Measurements from ENCODE around the gene PHF19.

The PHF19 gene

GRCh38 chr9:120891884-120892747 lies 15.1 kb upstream of the PHF19 start:
- no peak for FAIRE-seq

GRCh38 chr9:120891245-120891883 lies 14.4 kb upstream of the PHF19 start:
- FAIRE-seq: no peak

DNA sequence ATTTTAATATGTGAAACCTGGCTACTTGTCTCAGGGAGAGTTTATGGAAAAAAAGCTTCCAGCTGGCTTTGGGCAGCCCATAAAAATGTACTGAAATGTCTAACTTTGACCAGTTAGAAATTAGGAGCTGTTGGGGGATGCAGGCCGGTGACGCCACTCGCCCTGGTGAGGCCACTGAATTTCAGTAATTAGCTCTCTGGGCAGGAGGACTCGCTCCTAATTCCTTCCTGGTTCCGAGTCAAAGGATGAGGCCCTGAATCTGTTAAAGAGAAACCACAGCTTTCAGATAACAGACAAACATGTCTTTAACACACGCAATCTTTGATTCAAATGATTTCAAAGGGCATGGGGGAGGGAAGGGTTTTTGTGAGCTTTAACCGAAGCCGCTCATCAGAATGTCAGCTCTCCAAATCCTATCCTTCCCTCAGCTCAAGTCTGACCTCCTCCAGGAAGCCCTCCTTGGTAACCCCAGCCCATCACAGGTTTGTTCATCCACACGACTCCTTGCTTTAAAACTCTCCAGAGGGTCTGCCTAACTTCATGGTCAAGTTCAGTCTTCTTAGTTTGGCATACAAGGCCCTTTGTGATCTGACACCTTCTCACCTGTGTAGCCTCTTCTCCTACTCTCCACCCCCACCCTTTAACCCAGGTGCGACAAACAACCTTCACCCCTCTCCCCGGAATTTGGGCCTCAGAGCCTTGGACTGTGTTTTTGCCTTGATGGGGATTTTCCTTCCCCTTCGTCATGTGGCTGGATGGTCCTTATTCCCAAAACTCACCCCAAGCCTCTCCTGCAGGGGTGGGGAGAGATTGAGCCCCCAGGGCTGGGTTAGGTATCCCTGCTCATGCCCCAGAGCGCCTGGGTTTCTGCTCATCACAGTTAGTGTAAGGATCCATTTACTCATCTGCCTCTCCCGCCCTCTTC lies 13.6 kb upstream of the PHF19 start:
- no peak for FAIRE-seq

DNA sequence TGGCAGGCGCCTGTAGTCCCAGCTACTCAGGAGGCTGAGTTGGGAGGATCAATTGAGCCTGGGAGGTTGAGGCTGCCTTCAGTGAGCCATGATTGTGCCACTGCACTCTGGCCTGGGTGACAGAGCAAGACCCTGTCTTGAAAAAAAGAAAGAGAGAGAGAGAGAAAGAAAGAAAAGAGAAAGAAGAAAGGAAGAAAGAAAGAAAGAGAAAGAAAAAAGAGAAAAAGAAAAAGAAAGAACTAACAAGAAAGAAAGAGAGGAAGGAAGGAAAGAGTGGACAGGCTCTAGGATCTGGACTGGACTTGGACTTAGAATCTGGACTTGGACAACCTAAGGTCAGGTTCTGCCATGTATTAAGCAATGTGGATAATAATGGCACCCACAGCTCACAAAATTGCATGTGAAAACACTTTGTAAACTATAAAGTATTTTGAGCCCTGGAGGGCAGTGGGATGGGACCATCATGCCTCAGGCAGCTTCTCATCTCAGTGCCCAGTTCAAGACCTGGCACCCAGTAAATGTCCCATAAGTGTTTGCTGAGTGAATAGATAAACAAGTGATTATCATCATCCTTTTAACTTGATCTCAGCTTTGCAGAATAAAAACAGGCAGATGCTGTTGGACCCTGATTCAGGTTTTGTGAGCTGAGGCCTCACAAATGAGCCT lies 12.8 kb upstream of the PHF19 start:
- no peak for FAIRE-seq

- no peak for FAIRE-seq
Observed at GRCh38 chr9:120888626-120889025, 11.6 kb upstream of the PHF19 start.

DNA sequence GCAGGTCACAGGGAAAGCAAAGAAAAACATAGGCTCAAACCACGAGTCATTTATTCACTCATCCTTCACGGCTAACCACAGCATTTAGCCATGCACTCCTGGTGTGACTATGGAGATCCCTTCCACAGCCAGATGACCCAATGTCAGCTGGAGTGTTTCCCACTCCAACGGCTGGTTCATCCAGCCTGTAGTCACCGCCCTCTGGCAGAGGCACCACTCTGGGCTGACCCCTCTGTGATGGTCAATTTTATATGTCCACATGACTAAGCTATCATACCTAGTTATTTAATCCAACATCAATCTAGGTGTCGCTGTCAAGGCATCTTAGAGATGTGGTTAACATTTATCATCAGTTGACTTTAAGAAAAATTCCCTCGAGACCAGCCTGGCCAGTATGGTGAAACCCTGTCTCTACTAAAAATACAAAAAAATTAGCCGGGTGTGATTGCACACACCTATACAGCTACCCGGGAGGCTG lies 9.5 kb upstream of the PHF19 start:
- FAIRE-seq: no peak

DNA sequence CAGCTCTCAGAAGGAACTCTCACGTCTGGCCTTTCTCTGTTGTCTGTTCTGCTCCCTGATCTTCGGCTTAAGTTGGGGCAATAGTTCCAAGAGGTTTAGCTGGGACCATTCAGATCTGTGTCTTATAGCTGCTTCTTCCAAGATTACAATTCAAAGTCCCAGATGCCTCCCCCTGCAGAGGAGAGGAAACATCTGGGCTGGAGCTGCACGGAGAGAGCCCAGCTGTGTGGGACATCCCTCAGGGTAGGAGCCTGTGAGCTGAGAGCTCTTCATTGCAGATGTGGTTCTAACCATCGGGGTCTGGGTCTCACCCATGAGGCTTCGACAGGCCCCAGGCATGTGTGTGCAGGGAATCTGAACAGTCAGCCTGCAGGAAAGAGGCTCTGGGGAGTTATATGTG lies 9.0 kb upstream of the PHF19 start:
- no peak for FAIRE-seq

- FAIRE-seq: no peak
Observed at GRCh38 chr9:120885457-120885856, 8.5 kb upstream of the PHF19 start.

GRCh38 chr9:120883608-120883996 lies 6.6 kb upstream of the PHF19 start:
- FAIRE-seq: no peak

DNA sequence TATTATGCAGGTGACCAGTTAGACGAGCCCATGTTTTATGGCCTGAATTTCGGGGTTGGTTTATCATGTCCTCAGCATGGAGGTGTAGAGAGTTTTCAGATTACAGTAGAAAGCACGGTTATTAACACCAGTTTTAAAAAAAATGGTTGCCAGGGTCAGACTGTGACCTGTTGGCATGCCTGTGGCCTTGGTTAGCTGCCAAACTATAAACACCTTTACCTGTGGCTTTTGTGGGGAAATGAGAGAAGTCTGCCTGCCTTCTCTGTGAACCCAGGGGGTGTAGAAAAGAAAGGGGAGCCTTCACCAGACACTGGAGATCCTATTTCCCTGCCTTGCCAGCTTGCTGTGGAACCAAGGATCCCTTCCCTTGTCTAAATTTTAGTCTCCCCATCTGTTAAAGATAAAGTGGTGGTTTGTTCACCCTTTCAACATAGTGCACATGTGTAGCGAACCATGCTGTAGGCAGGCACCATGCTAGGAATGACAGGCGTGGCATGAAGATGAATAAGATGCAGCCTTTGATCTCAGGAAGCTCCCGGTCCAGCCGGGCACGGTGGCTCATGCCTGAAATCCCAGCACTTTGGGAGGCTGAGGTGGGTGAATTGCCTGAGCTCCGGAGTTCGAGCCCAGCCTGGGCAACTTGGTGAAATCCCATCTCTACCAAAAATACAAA lies 6.1 kb upstream of the PHF19 start:
- FAIRE-seq: no peak

GRCh38 chr9:120879446-120879845 lies 2.5 kb upstream of the PHF19 start:
- no peak for FAIRE-seq

DNA sequence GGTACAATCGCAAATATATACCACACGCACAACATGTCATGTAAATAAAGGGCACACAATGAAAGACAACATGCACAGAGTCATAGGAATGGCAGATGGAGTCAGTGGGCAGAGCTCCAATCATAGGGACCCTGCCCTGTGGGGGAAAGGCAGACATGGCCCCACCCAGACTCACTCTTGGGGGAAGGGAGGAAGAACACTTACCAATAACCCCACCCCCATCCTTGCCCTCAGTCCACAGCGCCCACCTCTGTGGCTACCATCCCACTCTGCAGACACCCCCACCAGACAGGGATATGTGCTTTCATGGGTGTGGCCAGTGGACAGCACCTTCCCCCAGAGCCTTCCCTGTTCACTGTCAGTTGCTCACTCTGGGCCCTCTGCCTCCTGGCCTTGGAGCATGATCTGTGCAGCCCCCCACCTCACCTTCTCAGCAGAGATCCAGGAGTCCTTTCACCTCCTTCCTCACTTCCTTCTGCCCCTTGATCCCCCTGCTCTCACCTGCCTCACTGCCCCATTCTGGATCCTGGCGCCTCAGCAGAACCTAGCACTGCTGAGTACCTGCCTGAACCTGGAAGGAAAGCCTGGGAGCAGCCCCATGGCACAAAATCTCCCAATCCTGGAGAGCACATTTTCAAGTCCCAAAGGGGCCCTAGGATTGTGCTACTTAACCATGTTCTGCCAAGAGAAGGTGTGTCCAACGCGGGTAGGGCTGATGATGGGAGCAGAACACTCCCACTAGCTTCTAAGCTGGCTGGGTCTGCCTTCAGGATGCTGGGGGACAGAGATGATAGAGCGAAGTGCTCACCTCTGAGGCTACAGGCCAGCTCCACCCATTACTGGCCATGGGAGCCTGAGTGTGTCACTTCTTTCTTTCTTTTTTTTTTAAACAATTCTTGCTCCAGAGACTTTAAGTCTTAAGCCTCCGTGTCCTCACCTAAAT lies 1.5 kb upstream of the PHF19 start:
- no peak for FAIRE-seq

DNA sequence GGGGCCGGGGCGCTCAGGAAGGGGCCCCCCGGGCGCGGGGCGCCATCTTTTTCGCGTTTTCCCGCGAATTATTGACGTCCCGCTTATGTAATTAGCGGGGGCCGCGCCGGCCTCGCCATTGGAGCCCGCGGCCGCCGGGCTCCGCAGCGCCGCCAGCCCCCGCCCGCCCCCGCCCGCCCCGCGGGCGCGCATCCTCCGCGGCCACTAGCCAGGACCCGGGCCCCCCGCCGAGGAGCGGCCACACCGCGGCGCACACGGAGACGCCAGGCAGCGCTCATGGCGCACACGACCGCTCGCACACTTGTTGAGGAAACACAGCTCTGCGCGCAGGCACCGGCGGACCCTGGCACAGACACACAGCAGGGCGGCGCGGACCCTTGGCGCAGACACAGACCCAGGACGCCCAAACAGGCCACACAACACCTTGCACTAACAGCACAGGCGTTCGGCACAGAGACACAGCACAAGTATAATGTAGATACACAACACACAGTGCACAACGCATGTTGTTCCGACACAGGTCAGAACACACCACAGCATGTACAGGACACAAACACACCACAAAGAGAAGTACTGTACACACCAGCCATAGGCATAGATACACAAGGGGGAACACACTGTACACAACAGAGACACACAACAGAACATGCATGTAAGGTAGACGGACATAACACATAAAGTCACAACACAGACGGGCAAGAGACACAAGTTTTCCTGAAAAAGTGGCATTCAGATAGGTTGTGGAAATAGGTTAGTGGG lies 467 bp upstream of the PHF19 start:
- no peak for FAIRE-seq

DNA sequence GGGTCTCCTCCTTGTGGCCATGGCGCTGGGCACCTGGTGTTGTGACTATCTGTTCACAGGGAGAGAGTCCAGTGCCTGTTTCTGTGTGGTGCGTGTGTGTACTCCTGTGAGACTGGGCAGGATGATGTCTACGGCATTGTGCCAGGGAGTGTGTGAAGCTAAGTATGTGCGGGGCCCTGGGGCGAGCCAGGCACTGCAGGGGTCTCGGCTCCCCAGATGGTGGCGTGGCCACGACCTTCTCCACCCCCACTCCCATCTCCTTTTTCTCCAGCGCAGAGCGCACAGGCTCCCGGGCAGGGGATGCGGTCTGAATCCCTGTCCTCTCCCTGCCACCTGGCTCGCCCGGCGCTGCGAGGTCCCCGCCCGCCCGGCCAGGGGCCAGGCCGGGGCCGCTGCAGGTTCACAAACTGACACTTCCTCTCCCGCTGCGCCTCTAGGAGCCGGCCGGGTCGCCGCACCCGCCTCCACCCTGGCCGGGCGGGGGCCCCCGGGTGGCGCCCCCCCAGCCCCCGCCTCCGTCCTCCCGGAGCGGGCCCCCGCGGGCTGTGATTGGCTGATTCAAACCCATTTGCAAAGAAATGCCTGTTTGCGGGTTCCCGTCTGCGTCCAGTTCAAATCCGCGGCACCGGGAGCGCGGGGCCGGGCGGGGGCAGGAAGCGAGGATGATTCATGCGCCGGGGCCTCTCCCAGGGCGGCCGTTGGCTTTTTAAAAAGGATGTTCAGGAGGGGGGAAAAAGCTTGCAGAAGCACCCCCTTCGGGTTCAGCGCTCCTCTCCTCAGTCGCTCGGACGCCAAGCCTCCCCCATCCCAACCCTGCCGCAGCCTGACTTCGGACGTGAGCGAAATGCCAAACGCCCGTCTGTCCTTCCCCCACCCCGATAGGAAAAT lies 790 bp downstream of the PHF19 start:
- FAIRE-seq: no peak

GRCh38 chr9:120875643-120875953 lies 1.4 kb downstream of the PHF19 start:
- no peak for FAIRE-seq

- no peak for FAIRE-seq
Observed at GRCh38 chr9:120875195-120875565, 1.8 kb downstream of the PHF19 start.

- FAIRE-seq: no peak
Observed at GRCh38 chr9:120874226-120875194, 2.5 kb downstream of the PHF19 start.

GRCh38 chr9:120873512-120873911 lies 3.5 kb downstream of the PHF19 start:
- no peak for FAIRE-seq
